NCI-H1694 (cell line): ENCODE results near the gene GAB3.

Source experiments
- DNase-seq: peaks from one replicate; lab custom pipeline; 2025; lab: John Stamatoyannopoulos, UW

Gene GAB3

DNA sequence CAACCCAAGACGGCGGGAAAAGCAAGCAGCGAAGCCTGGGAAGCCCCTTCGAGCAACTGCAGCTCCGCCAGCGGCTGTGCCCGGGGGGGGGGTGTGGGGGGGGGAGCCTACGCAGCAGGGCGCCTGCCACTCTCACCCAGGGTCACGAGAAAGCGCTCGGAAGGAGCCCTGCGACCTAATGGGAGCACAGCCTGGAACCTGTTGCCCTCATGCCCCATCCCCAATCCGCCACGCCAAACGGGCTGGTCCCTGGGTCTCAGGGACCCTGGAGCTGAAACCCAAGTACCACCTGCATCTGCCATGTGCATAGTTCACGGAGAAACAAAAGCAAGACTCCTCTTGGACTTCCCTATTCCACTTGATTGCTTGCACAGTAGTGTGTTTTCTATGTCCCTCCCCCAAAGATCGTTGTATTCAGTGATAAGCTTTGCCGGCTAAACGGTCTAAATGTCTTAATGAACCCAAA is 359 bp upstream of the GAB3 start:
- no peak for DNase-seq

DNA sequence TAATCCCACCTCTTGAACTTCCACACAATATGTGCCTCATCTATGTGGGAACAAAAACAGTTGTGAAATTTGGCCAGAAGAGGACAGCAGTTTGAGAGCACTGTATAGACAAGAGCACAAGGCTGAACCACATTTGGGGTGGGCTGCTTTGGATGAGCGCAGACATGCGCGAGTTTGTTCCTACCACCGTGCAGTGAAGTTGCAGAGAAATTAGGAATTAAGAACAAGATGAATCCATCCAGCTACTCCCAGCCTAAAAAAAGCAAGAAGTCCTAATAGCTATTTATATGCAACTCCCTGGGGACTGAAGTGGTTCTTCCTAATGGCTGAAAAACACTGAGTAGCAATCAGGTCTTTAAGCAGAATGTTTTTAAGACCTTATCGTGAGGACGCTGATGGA is 1.0 kb downstream of the GAB3 start:
- DNase-seq, result peak; percentile 10

GRCh38 chrX:154748712-154749339 is 2.1 kb downstream of the GAB3 start:
- DNase-seq, result peak; percentile 78

GRCh38 chrX:154742613-154743012 is 8.3 kb downstream of the GAB3 start:
- DNase-seq, result no peak

DNA sequence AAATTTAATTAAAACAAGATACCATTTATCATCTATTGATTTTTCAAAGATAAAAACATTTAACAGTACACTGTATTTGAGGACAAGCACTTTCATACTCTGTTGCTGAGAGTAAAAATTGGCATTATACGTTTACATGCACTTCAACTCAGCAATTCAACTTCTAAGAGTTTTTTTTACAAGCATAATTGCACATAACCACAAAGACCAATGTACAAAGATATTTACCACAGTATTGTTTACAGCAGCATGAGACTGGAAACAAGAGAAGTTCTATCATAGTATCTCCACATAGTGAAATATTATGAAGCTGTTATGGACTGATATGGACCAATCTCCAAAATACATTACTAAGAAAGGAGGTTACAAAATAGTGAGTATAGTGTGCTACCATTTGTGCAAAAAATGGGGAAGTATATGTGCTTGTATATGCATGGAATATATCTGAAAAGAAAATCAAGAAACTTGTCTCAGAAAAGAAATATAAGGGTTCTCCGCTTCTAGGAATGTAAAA is 10.9 kb downstream of the GAB3 start:
- DNase-seq, result no peak

- DNase-seq, result no peak
Observed at GRCh38 chrX:154738011-154738738, 12.7 kb downstream of the GAB3 start.

DNA sequence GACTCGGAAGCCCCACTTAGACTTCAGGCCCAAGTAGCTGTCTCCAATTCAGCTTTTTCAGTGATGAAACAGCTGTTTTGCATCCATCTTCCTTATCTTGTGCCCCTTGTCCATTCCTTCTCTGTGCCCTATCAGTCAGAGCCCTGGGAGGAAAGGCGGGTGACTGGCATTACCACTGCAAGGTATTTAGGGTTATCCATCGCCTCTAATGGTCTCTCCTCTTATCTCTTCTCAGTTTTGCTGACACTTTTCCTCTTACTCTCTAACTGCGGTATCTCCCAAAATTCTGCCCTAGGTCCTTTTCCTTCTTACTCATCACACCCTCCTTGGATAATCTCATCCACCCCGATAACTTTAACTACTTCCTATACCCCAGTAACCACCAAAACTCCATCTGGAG is 13.7 kb downstream of the GAB3 start:
- no peak for DNase-seq

DNA sequence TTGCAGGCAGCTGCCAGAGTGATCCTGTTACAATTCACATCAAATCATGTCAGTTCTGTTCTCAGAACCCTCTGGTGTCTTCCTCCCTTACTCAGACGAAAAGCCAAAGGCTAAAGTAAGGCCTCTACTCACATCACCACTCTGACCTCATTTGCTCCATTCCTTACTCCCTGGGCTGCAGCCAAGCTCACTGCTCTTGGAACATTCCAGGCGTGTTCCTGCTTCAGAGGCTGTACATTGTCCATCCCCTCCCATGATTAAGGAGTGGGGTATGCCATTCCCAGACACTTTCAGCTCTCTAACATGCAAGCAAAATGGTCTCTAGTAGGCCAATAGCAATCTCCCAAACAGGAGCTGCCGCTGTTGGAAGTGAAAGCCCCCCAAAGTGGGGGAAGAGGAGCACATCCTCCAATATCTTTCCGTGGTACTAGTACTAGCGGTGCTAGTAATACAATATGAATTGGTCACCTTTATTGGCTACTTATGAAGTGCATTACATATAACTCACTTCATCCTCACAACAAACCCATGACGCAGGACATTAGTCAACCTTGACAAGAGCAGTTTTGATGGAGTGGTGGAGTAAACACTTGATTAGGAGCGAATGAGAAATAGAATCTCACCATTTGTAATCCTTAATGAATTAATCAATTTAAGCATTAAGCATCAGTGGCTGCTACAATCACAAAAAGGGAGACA is 15.0 kb downstream of the GAB3 start:
- DNase-seq, result no peak

DNA sequence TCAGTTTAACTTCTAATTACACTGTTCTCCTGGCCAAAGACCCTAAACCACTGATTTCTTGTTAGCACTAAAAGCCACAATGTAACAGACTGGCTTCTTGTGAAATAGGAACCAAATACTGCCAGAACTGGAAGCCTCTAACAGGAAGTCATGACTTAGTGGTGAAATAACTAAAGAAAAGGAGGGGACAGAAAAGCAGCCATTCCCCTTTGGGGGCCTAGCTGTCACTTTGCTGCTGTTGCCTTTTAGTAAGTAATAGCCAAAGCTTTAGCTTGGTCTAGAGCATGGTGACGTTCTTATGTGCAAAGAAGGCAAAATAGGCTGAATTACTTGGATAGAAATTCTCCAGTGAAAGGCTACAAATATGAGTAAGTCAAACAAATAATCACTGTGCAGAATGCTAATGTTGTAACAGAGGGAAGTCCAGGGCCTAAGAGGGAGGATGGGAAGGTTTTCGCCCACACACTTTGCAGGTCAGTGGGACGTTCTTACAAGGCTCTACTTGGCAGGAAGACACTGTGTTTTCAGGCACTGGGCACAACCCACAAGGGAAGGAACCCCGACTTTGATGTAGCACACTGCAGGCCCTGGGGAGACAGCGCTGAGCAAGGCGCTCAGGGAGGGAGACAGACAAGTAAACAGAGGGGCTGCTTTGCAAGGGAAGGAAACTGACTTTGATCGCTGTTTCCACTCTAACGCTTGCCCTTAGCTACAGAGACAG is 16.7 kb downstream of the GAB3 start:
- no peak for DNase-seq

DNA sequence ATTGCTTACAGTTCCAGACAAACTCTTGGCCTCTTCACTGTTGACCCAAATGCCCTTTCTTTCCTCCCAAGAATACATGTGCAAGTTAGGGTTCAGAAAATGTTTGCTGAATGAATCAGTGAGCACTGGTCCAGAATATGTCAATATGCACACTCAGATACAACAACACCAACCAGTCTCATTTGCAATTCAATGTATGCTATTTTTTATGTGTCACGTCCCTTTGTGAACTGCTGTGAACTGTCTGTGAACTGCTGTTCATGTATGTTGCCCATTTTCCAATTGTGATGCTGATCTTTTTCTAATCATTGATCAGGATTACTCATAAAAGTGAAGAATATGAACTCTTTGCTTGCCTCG is 17.8 kb downstream of the GAB3 start:
- no peak for DNase-seq

DNA sequence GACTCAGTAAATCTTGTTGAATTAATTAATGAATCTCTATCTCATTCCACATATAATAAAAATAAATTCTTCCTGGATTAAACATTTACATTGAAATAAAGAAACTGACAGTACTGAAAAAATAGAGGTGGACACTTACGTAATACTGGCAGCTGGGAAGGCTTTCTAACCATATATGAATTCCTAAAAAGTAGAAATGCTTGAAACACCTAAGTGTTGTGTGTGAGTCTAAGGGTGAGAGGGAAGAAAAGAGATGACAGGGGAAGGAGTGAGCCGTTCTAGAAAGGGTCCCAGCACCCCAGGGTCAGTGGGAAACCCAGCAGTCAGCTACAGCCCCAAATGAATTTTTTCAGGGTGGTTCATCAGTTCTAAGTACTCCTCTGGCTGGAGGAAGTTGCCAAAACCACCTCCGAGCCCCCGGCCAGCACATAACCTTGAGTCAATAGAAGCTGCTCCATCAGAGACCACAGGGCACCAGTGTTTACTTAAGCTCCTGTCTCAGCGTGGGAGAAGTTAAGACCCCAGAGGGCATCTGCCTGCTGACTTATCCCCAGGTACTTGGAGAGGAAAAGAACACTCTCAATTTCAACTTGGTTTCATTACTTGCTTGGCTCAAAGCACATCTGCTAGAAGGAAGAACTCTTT is 18.3 kb downstream of the GAB3 start:
- DNase-seq, result no peak

- DNase-seq, result no peak
Observed at GRCh38 chrX:154731881-154732280, 19.0 kb downstream of the GAB3 start.

DNA sequence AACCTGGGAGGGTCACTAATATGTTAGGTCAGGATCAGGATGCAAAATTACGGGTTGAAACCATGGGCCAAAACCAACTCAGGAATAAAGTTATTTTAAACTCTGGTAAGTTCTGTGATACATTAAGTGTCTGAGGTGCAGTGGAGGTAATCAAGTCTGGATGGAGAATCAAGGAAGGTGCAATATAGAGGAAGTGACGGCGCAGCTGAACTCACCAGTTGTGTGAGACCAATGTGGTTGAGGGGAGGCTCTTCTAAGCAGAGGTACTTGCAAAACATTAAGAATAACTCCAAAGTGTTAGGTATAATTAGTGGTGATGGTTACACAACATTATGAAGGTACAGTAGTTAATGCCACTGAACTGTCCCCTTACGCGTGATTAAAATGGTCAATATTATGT is 19.7 kb downstream of the GAB3 start:
- no peak for DNase-seq

DNA sequence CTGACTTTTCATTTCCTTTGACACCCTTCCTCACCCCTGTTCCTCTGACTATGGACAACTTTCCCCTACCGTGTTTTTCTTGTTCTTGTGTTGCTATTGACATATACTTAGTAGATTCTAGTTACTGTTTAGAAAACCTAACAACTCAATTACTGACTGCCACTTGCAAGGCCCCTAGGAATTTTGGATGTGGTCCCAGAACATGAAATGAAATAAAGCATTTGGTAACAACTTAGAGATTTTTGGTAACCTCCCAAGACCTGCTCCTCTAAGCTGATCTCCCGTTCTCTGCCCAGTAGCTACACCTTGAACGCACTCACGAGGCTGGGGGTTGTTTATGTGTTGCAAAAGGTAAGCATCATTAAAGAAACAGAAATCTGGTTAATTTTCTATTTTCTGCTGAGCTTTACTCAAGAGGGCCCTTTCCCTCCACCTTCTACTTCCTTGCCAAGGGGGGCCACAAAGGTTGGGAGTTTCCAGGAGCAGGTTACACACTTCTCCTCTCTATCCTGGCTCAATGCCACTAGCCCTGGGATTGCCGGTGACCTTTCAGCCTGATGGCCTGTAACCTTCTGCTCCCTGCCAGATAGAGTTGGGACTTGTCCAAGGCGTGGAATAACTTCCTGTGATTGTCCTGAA is 20.5 kb downstream of the GAB3 start:
- DNase-seq, result no peak

DNA sequence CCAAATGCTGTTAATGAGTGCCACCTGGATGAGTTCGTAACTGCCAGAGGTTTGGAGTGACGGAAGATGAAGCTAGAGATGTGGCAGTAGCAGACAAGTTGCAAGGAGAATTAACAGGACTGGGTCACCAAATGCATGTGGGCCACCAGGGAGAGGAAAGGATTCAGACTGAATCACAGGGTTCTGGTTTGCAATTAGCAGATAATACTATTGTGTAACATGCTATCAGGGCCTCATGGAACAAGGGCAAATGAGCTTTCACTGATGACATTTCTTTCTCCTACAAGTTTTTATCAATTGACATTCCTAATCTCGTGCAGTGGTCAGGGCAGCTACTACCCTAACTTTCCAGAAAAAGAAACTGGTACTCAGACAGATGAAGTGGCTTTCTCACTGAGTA is 21.4 kb downstream of the GAB3 start:
- no peak for DNase-seq

DNA sequence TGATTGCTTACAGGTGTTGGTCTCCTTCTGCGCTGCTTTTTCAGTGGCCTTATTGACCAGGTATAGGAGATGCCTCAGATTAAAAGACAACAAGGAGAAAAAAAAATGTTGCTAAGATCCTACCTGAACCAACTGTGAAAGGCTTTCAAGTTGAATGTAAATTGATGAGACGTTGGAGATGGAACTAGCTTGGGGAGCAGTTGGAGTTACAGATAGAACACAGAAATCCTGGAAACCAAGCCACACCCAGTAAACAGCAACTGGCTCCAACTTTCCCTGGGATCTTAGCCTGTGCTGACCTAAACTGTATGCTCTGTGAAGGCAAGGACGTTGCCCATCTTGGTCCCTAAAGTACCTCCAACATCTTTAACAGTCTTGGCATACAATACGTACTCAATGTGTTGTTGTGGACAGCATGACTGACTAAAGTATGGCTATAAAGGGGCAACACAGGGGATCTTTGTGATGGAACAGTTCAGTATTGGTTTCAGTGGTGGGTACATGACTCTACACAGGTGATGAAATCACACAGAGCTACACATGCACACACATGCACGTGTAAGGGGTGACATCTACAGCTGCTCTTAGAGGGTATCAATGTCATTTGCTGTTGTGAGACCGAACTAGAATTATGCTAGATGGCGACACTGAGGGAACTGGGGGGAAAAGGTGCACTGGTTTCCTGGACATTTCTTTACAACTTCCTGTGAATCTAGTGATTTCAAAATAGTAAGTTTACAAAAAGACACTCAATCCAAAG is 22.3 kb downstream of the GAB3 start:
- DNase-seq, result no peak

- DNase-seq, result no peak
Observed at GRCh38 chrX:154727871-154728270, 23.0 kb downstream of the GAB3 start.

GRCh38 chrX:154727418-154727817 is 23.5 kb downstream of the GAB3 start:
- no peak for DNase-seq

DNA sequence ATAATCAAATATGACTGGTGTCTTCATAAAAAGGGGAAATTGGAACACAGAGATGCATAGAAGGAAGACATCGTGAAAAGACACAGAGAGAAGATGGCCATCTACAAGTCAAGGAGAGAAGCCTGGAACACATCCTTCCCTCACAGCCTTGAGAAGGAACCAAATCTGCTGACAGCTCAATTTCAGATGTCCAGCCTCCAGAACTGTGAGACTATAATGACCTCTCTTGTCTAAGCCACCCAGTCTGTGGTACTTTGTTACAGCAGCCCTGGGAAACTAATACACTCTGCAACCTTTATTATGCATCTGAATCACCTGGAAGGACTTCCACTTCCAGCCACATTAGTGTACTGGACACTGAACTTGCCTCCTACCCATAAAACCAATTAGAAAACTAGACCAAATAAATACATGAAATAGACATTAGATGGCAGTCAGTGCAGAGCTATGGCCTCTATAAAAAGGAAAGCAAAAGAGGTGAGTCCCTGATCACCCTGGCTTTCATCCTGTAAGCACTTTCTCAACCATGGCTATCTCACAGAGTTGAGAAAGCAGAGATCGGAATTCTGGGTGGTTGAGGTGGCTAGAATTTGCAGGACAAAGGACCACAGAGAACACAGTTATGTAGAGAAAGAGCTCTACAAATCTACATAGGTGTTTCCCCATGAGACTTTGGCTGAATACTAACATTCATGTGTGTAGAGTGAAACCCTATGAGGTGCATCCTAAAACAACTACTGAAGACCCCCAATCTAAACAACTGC is 25.7 kb downstream of the GAB3 start:
- DNase-seq, result no peak

GRCh38 chrX:154721155-154721554 is 29.7 kb downstream of the GAB3 start:
- no peak for DNase-seq
